Kidney (tissue), 14 donors: ENCODE data around the gene LRP10. TPM values are rescaled to one million over a fixed set of nuclear protein-coding genes. Genes with fewer than 3 reads are reported as not detected.

Experiments used
- DNase-seq, 5 donors: peaks; one replicate each; pipeline ENCODE4 v3.0.0-alpha.2; 2013 to 2020
- FAIRE-seq: peaks from 2 replicates; lab custom pipeline; 2012; peaks lifted over from hg19 to GRCh38; lab: Jason Lieb, UNC
- H3K27ac ChIP-seq, 2 donors: one replicate each; pipeline ENCODE4 v1.7.0; 2013; ENCODE audit warnings: low read depth in 2 of 2, low read length in 2 of 2, inconsistent platforms in 1 of 2
- H3K27me3 ChIP-seq: one replicate; pipeline ENCODE4 v1.7.1; 2013; ENCODE audit warnings: low read length, inconsistent platforms; ENCODE audit not compliant: control insufficient read depth, insufficient read depth
- H3K36me3 ChIP-seq, 3 donors: one replicate each; pipeline versions ENCODE4 v1.7.0 to v1.7.1; 2013; ENCODE audit warnings: low read length in 3 of 3, control low read depth in 1 of 3, inconsistent platforms in 1 of 3; ENCODE audit not compliant: insufficient read depth in 3 of 3, control insufficient read depth in 2 of 3
- H3K4me1 ChIP-seq, 3 donors: one replicate each; pipeline versions ENCODE4 v1.7.0 to v1.7.1; 2013; ENCODE audit warnings: low read length in 3 of 3, inconsistent platforms in 1 of 3, low read depth in 1 of 3; ENCODE audit not compliant: control insufficient read depth in 2 of 3, insufficient read depth in 2 of 3
- H3K4me3 ChIP-seq, 3 donors: one replicate each; pipeline versions ENCODE4 v1.7.0 to v1.8.1; 2013; ENCODE audit warnings: low read length in 3 of 3, control low read depth in 1 of 3, inconsistent platforms in 1 of 3
- H3K9ac ChIP-seq, 3 donors: one replicate each; pipeline versions ENCODE4 v1.7.0 to v1.7.1; 2013; ENCODE audit warnings: low read length in 3 of 3, control low read depth in 1 of 3, inconsistent platforms in 1 of 3
- H3K9me3 ChIP-seq, 3 donors: one replicate each; pipeline versions ENCODE4 v1.7.0 to v1.7.1; 2013; ENCODE audit warnings: low read length in 3 of 3, control low read depth in 1 of 3, inconsistent platforms in 1 of 3; ENCODE audit not compliant: control insufficient read depth in 2 of 3, insufficient read depth in 1 of 3
- intact Hi-C: fragments of 100-400 bp; cut with DNase I; formaldehyde crosslinking; loops from one replicate; pipeline ENCODE4 v1.11.1; 2022
- polyA plus RNA-seq: library from polyadenylated mRNA; stranded (reverse); fragments of 350-450 nt; fragmentation: Illumina TruSeq; extraction: RNeasy Lipid Tissue Mini Kit (QIAGEN cat#74804); gene quantifications from one replicate; pipeline ENCODE4 v1.2.3, GENCODE V29; 2014; ENCODE audit warnings: low read depth, low replicate concordance; ENCODE audit not compliant: insufficient read depth
- total RNA-seq: library from RNA; stranded (reverse); fragmentation: NEBNext Ultra II Directional; extraction: Animal tissue kit (Norgen Biotek cat#: 25700); gene quantifications from one replicate; pipeline ENCODE4 v1.2.1, GENCODE V29; 2021
- TF ChIP-seq, protein P1 (sequence below): IDR thresholded peaks from 3 replicates; pipeline ENCODE4 v1.5.1; 2012; ENCODE audit warnings: mild to moderate bottlenecking, moderate library complexity, borderline replicate concordance; ENCODE audit not compliant: insufficient read depth; ENCODE audit errors: extremely low read depth
- donor health status: control.
- donor health status: control.
- donor health status: control.
- donor health status: control.
- donor health status: control.
- donor health status: DM: yes; HTN: yes; CAD: no.
- donor health status: Normal renal cell carcinoma (clear cell type).

LRP10 gene
- total and polyA plus RNA-seq, 2 donors from 2014 or later = 74.7 to 207 TPM

DNA sequence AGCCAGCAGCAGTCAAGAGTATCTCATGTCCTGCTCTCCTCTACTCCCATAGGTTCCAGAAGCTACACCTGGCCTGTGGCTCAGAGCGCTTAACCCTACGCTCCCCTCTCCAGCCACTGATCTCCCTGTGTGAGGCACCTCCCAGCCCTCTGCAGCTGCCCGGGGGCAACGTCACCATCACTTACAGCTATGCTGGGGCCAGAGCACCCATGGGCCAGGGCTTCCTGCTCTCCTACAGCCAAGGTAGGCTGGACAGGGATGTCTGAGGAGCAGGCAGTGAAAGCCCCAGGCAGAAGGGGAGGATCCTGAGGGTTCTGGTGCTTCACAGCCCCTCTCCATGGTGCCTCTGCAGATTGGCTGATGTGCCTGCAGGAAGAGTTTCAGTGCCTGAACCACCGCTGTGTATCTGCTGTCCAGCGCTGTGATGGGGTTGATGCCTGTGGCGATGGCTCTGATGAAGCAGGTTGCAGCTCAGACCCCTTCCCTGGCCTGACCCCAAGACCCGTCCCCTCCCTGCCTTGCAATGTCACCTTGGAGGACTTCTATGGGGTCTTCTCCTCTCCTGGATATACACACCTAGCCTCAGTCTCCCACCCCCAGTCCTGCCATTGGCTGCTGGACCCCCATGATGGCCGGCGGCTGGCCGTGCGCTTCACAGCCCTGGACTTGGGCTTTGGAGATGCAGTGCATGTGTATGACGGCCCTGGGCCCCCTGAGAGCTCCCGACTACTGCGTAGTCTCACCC is 3.6 kb downstream of the LRP10 start:
- TF ChIP-seq, protein P1, sequence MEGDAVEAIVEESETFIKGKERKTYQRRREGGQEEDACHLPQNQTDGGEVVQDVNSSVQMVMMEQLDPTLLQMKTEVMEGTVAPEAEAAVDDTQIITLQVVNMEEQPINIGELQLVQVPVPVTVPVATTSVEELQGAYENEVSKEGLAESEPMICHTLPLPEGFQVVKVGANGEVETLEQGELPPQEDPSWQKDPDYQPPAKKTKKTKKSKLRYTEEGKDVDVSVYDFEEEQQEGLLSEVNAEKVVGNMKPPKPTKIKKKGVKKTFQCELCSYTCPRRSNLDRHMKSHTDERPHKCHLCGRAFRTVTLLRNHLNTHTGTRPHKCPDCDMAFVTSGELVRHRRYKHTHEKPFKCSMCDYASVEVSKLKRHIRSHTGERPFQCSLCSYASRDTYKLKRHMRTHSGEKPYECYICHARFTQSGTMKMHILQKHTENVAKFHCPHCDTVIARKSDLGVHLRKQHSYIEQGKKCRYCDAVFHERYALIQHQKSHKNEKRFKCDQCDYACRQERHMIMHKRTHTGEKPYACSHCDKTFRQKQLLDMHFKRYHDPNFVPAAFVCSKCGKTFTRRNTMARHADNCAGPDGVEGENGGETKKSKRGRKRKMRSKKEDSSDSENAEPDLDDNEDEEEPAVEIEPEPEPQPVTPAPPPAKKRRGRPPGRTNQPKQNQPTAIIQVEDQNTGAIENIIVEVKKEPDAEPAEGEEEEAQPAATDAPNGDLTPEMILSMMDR = no peak
- intact Hi-C loops = no loop called here
- FAIRE-seq (no peak), DNase-seq (peak in 1 of 5 donors; percentile 47)
- H3K9me3 ChIP-seq = no peaks in the 10 kb centered on the region
- H3K27ac ChIP-seq = no peak overlapping the region
- no peak overlapping the region for H3K9ac ChIP-seq
- H3K36me3 ChIP-seq = peaks cover 2 to 59% (median 37%) of the 10 kb centered on the region in 3 donors
- H3K4me1 ChIP-seq = peaks cover 6 to 12% (median 6%) of the 10 kb centered on the region in 3 donors
- H3K4me3 ChIP-seq = no peak overlapping the region
- no peaks in the 10 kb centered on the region for H3K27me3 ChIP-seq

DNA sequence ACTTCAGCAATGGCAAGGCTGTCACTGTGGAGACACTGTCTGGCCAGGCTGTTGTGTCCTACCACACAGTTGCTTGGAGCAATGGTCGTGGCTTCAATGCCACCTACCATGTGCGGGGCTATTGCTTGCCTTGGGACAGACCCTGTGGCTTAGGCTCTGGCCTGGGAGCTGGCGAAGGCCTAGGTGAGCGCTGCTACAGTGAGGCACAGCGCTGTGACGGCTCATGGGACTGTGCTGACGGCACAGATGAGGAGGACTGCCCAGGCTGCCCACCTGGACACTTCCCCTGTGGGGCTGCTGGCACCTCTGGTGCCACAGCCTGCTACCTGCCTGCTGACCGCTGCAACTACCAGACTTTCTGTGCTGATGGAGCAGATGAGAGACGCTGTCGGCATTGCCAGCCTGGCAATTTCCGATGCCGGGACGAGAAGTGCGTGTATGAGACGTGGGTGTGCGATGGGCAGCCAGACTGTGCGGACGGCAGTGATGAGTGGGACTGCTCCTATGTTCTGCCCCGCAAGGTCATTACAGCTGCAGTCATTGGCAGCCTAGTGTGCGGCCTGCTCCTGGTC is 4.3 kb downstream of the LRP10 start:
- TF ChIP-seq, protein P1 = no peak
- DNase-seq (peak in 1 of 5 donors; percentile 68), FAIRE-seq (no peak)
- peaks cover 3 to 8% (median 6%) of the 10 kb centered on the region in 3 donors for H3K4me1 ChIP-seq
- H3K4me3 ChIP-seq = no peak overlapping the region
- no peaks in the 10 kb centered on the region for H3K9me3 ChIP-seq
- H3K27me3 ChIP-seq = no peaks in the 10 kb centered on the region
- intact Hi-C loops = no loop called here
- no peak overlapping the region for H3K9ac ChIP-seq
- no peak overlapping the region for H3K27ac ChIP-seq
- H3K36me3 ChIP-seq = peaks cover 2 to 59% (median 37%) of the 10 kb centered on the region in 3 donors

DNA sequence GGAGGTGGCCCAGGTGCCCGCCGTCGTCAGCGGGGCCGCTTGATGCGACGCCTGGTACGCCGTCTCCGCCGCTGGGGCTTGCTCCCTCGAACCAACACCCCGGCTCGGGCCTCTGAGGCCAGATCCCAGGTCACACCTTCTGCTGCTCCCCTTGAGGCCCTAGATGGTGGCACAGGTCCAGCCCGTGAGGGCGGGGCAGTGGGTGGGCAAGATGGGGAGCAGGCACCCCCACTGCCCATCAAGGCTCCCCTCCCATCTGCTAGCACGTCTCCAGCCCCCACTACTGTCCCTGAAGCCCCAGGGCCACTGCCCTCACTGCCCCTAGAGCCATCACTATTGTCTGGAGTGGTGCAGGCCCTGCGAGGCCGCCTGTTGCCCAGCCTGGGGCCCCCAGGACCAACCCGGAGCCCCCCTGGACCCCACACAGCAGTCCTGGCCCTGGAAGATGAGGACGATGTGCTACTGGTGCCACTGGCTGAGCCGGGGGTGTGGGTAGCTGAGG is 5.5 kb downstream of the LRP10 start:
- H3K9me3 ChIP-seq = no peaks in the 10 kb centered on the region
- intact Hi-C loops = no loop called here
- DNase-seq (peak in 1 of 5 donors; percentile 67), FAIRE-seq (no peak)
- no peak overlapping the region for H3K27ac ChIP-seq
- peaks cover 0 to 8% (median 6%) of the 10 kb centered on the region in 3 donors for H3K4me1 ChIP-seq
- TF ChIP-seq, protein P1 = no peak
- no peaks in the 10 kb centered on the region for H3K27me3 ChIP-seq
- no peak overlapping the region for H3K9ac ChIP-seq
- H3K36me3 ChIP-seq = peaks cover 2 to 59% (median 37%) of the 10 kb centered on the region in 3 donors
- no peak overlapping the region for H3K4me3 ChIP-seq
